ENCODE data around the gene CCDC88C.

Gene CCDC88C

DNA sequence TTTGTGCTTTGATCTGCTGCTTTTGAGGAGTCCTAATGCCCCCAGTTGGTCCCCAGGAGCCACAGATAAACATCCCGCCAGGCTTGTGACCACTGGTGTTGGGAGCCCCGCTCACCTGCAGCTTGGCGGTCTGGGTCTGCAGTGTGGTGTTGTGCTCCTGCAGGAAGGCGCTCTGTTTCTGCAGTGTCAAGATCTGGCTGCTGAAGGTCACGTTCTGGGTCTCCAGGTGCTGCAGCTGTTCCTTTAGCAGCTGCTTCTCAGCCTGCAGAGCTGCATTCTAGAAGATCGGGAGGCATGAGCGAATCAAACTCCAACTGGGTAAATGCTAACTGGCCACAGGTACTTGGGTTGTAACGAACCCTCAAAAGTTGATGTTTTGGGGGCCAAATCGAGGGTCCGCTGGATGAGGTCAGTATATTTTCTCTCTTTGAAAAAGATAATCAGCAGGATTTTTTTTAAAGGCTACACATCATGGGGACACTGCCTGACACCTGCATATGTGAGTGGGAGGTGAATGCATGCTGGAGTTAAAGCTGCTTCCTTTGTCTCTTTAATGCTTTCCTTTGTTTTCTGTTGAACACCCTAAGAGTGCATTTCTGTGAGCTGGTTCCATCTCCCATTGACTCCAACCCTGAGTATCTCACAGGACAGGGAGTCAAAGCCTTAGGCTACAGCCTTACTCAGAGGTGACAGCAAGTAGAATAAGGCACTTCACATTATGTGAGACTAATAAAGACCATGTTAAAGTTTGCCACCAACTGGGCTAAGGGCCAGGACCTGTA lies 111.8 kb downstream of the CCDC88C start:
- TF ChIP-seq, protein P1, sequence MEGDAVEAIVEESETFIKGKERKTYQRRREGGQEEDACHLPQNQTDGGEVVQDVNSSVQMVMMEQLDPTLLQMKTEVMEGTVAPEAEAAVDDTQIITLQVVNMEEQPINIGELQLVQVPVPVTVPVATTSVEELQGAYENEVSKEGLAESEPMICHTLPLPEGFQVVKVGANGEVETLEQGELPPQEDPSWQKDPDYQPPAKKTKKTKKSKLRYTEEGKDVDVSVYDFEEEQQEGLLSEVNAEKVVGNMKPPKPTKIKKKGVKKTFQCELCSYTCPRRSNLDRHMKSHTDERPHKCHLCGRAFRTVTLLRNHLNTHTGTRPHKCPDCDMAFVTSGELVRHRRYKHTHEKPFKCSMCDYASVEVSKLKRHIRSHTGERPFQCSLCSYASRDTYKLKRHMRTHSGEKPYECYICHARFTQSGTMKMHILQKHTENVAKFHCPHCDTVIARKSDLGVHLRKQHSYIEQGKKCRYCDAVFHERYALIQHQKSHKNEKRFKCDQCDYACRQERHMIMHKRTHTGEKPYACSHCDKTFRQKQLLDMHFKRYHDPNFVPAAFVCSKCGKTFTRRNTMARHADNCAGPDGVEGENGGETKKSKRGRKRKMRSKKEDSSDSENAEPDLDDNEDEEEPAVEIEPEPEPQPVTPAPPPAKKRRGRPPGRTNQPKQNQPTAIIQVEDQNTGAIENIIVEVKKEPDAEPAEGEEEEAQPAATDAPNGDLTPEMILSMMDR (IDR thresholded peaks at IDR 0.05; ENCODE audit: low read depth, low read length, missing control alignments) = no peak
- no peak for DNase-seq (ENCODE audit: extremely low read depth, low read depth)
- no peak overlapping the region for H3K4me3 ChIP-seq (replicated peaks; ENCODE audit: low read depth, low read length)

DNA sequence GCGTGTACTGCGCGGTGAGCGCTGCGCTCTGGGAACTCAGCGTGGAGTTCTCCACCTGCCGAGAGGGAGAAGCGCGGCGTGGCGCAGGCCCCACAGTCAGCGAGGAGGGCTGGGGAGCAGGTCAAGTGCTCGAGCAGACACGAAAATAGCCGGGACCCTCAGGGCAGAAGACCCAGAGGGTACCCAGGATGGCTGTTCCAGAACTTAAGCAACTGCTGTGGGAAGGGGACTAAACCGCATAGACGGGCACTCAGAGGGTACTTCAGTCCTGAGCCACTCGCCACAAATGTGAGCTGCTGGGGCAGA lies 113.7 kb downstream of the CCDC88C start:
- TF ChIP-seq, protein P1 (IDR thresholded peaks at IDR 0.05; ENCODE audit: low read depth, low read length, missing control alignments) = no peak
- no peak overlapping the region for H3K4me3 ChIP-seq (replicated peaks; ENCODE audit: low read depth, low read length)
- no peak for DNase-seq (ENCODE audit: extremely low read depth, low read depth)

DNA sequence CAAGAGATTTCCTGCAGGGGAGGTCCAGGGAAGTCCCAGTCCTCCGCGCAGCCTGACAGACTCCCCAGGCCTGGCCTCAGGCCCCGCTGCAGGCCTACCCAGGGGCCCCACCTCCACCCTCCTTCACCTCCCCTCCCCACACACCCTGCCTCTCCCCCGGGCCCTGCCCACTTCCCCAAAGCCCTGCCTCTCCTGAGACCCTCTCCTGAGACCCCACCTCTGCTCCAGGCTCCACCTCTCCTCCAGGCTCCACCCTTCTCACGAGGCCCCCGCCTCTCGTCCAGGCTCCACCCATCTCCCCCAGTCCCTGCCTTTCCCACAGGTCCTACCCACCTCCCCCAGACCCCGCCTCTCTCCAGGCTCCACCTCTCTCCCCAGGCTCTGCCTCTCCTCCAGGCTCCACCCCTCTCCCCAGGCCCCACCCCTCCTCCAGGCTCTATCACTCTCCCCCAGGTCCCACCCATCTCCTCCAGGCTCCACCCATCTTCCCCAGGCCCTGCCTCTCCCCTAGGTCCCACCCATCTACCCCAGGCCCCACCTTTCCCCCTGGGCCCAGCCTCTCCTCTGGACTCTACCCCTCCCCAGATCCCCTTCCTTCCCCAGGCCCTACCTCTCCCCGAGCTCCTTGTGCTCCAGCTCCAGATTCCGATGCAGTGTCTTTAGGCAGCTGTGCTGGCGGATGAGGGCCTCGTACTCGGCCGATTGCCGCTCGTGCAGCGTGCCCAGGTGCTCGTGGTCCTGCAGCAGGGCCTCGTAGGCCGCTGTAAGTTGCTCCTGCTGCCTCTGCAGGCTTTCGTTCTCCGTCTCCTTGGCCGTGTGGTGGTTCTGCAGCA lies 114.3 kb downstream of the CCDC88C start:
- TF ChIP-seq, protein P1 (IDR thresholded peaks at IDR 0.05; ENCODE audit: low read depth, low read length, missing control alignments) = no peak
- H3K4me3 ChIP-seq (replicated peaks; ENCODE audit: low read depth, low read length) = no peak overlapping the region
- no peak for DNase-seq (ENCODE audit: extremely low read depth, low read depth)

DNA sequence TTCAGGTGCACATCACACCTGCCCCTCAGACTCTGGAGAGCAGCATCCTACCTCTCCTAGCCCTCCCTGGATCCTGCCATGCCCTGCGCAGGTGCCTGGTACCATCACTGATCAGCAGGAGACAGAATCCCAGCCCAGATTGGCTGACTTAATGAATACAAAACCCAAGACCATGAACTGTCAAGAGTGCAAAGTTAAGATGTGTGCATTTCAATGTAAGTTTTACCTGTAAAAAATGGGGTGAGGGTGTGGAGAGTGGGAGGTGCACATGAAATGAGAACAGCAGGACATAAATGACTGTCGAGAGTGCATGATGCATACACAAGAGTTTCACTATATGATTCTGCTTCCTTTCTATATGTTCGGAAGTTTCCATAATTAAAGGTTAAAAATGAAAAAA lies 115.2 kb downstream of the CCDC88C start:
- TF ChIP-seq, protein P1 (IDR thresholded peaks at IDR 0.05; ENCODE audit: low read depth, low read length, missing control alignments) = no peak
- DNase-seq (ENCODE audit: extremely low read depth, low read depth) = no peak

DNA sequence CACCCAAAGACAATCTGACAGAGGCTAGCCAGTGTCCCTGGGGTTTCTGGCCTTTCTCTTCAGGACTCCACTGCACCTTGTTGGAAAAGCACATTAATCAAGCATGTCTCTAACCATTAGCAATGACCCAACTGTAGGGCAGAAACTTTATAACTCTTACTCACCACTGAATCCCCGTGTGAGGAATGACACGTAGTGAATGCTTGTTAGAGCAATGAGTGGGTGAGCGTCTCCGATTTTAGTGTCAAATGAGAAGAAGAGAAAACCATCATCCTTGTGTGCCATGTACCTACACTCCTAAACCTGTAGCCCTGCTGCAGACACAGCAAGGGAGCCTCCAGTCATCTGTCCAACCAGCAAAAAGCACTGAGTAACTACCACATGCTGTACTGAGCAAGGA lies 116.7 kb downstream of the CCDC88C start:
- DNase-seq (ENCODE audit: extremely low read depth, low read depth) = no peak
- H3K4me3 ChIP-seq (replicated peaks; ENCODE audit: low read depth, low read length) = no peak overlapping the region
- TF ChIP-seq, protein P1 (IDR thresholded peaks at IDR 0.05; ENCODE audit: low read depth, low read length, missing control alignments) = no peak

More for the DNA sequence above, 115.2 kb downstream of the CCDC88C start:
- no peak overlapping the region for H3K4me3 ChIP-seq (replicated peaks; ENCODE audit: low read depth, low read length)

DNA sequence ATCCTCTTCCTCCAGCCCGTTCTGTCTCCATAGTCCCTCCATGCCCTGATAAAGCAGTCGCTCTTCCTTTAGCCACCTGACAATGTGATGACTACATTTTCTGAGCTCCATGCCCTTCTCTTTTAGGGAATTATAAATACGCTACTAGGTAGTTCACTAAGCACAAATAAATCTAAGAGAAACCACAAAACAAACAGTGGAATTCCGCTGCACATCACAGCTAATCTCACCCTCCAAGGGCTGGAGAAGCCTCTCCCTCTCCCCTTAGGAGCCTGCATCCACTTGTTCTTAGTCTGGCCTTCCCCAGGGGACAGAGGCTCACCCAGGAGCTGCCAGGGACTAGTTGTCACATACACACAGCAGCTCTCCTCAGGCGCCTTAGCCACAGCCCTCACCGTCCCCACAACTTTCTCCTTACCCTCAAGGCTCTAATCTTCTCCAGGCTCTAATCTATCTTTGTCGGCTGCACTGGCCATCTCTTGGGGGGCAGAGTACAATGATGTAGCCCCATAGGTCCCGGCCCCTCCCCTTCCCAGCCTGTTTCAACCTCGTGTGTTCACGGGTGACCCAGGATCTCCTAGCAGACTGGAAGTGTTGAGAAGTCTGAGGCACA lies 117.2 kb downstream of the CCDC88C start:
- TF ChIP-seq, protein P1 (IDR thresholded peaks at IDR 0.05; ENCODE audit: low read depth, low read length, missing control alignments) = no peak
- DNase-seq (ENCODE audit: extremely low read depth, low read depth) = no peak
- no peak overlapping the region for H3K4me3 ChIP-seq (replicated peaks; ENCODE audit: low read depth, low read length)
